ENCODE measurements around the gene DHRS4L2. TPM values are rescaled to one million over a fixed set of nuclear protein-coding genes. Genes with fewer than 3 reads are reported as not detected.
"Not testable (repeated sequence)": the region's sequence is repeated elsewhere in the genome, so short reads cannot be mapped to it uniquely, and the experiment has no call there.

Gene DHRS4L2
- total and polyA plus RNA-seq, 2 of the 4 experiments (the other 2 are of a cell fraction): 11.1 to 19.6 TPM

DNA sequence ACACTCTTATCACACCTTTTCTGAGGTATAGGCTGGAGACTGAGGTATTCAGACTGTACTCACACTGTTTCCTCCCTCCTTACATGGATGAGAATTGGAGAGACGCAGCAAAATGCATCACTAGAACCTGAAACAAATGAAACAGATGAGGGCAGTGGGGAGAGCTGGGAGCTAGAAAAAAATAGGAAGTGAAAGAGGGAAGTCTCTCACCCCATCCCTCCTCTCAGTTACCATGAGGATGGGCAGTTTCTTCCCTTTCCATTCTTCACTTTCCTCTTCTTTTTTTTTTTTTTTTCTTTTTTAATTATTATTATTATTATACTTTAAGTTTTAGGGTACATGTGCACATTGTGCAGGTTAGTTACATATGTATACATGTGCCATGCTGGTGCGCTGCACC is 12.9 kb downstream of the DHRS4L2 start:
- H3K9me1 ChIP-seq (ENCODE audit: insufficient read depth, low read length); H3K27ac ChIP-seq (ENCODE audit: insufficient read depth, low read length); H2AK9ac ChIP-seq (replicated peaks; ENCODE audit: low read depth, low read length, poor library complexity); H3K4me1 ChIP-seq (ENCODE audit: control insufficient read depth, insufficient read depth, low read length); in situ Hi-C loops (cut with MboI; ENCODE audit: low sequenced_read_pairs); H2BK5ac ChIP-seq (ENCODE audit: low read depth, low read length, poor library complexity, severe bottlenecking); H2BK20ac ChIP-seq (ENCODE audit: low read depth, low read length); H3K23ac ChIP-seq (ENCODE audit: low read depth, low read length); ATAC-seq (ENCODE audit: low read depth); H2AFZ ChIP-seq (replicated peaks; ENCODE audit: low read length, poor library complexity); H3K4me3 ChIP-seq (ENCODE audit: insufficient read depth, low read depth, low read length); H4K8ac ChIP-seq (ENCODE audit: low read depth in 2 of 2, low read length in 2 of 2); H3K27me3 ChIP-seq (ENCODE audit: control insufficient read depth, insufficient read depth, low read length); dilution Hi-C loops (cut with HindIII; ENCODE audit: low sequenced_read_pairs, unreplicated experiment); H4K91ac ChIP-seq (ENCODE audit: insufficient read depth, low read depth, low read length); H3K14ac ChIP-seq (replicated peaks; ENCODE audit: low read depth, low read length); H3K4me2 ChIP-seq (ENCODE audit: low read depth, low read length); H4K5ac ChIP-seq (ENCODE audit: low read depth, low read length); H2BK15ac ChIP-seq (ENCODE audit: low read depth, low read length); BruUV-seq (replicated peaks); H3K36me3 ChIP-seq (ENCODE audit: control insufficient read depth, insufficient read depth, low read length); H3K79me1 ChIP-seq (ENCODE audit: low read depth in 1 of 2, low read length in 2 of 2); H3K4ac ChIP-seq (ENCODE audit: low read depth, low read length); H3K56ac ChIP-seq (ENCODE audit: extremely low read depth, insufficient read depth, low read length); H3K9ac ChIP-seq (ENCODE audit: low read depth, low read length); H2AK5ac ChIP-seq (ENCODE audit: low read depth, low read length); CTCF ChIA-PET; H3K18ac ChIP-seq (ENCODE audit: low read depth, low read length); H2BK120ac ChIP-seq (ENCODE audit: low read depth, low read length); intact Hi-C loops (cut with micrococcal nuclease); DNase-seq; H3K9me3 ChIP-seq (ENCODE audit: control insufficient read depth, insufficient read depth, low read length); POLR2A ChIA-PET (ENCODE audit: unreplicated experiment); H4K20me1 ChIP-seq (ENCODE audit: insufficient read depth, low read length): not testable (repeated sequence)
- WGBS, 2 experiments (ENCODE audit: extremely low coverage in 2 of 2, insufficient read length in 1 of 2): no CpG with 5 or more reads among the region's 2 CpGs

DNA sequence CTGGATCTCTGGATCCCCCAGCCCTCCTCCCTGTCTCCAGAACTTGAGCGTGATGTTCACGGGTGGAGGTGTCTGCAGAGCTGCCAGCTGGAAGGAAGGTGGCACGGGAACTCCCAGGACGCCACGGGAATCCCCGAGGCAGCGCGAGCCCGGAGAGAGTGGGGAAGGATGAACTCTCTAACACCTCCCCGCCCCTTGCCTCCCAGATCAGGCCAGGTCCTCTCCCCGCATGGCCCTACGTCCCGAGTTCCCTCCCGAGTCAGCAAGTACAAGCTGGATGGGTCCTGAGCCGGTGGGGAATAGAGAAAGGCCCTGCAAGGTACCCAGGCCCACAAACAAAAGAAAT is 17.7 kb downstream of the DHRS4L2 start:
- H3K9ac ChIP-seq (ENCODE audit: low read depth, low read length): peak overlapping the region; percentile 77; the same call in 1 of the 2 replicates
- H4K91ac ChIP-seq (ENCODE audit: insufficient read depth, low read depth, low read length); H4K20me1 ChIP-seq (ENCODE audit: insufficient read depth, low read length); H3K27me3 ChIP-seq (ENCODE audit: control insufficient read depth, insufficient read depth, low read length); H2BK15ac ChIP-seq (ENCODE audit: low read depth, low read length); H3K79me1 ChIP-seq (ENCODE audit: low read depth in 1 of 2, low read length in 2 of 2); H3K36me3 ChIP-seq (ENCODE audit: control insufficient read depth, insufficient read depth, low read length); H3K4me1 ChIP-seq (ENCODE audit: control insufficient read depth, insufficient read depth, low read length); H3K14ac ChIP-seq (replicated peaks; ENCODE audit: low read depth, low read length); H4K5ac ChIP-seq (ENCODE audit: low read depth, low read length); CTCF ChIA-PET; H2AK5ac ChIP-seq (ENCODE audit: low read depth, low read length); H2BK5ac ChIP-seq (ENCODE audit: low read depth, low read length, poor library complexity, severe bottlenecking); H3K56ac ChIP-seq (ENCODE audit: extremely low read depth, insufficient read depth, low read length); in situ Hi-C loops (cut with MboI; ENCODE audit: low sequenced_read_pairs); dilution Hi-C loops (cut with HindIII; ENCODE audit: low sequenced_read_pairs, unreplicated experiment); POLR2A ChIA-PET (ENCODE audit: unreplicated experiment); H3K9me1 ChIP-seq (ENCODE audit: insufficient read depth, low read length); DNase-seq; H2BK120ac ChIP-seq (ENCODE audit: low read depth, low read length); BruUV-seq (replicated peaks); H2BK20ac ChIP-seq (ENCODE audit: low read depth, low read length); H2AK9ac ChIP-seq (replicated peaks; ENCODE audit: low read depth, low read length, poor library complexity); H3K18ac ChIP-seq (ENCODE audit: low read depth, low read length); H3K4ac ChIP-seq (ENCODE audit: low read depth, low read length); intact Hi-C loops (cut with micrococcal nuclease); H3K23ac ChIP-seq (ENCODE audit: low read depth, low read length); H3K9me3 ChIP-seq (ENCODE audit: control insufficient read depth, insufficient read depth, low read length); H2AFZ ChIP-seq (replicated peaks; ENCODE audit: low read length, poor library complexity): not testable (repeated sequence)
- no CpG with 5 or more reads among the region's 15 CpGs for WGBS, 2 experiments (ENCODE audit: extremely low coverage in 2 of 2, insufficient read length in 1 of 2)
- H3K27ac ChIP-seq (ENCODE audit: insufficient read depth, low read length): peak overlapping the region; percentile 56
- peak overlapping the region in 1 of 2 experiments; percentile 25; a peak in 1 of 4 replicates for H4K8ac ChIP-seq (ENCODE audit: low read depth in 2 of 2, low read length in 2 of 2)
- H3K4me2 ChIP-seq (ENCODE audit: low read depth, low read length): peak overlapping the region; percentile 63
- H3K4me3 ChIP-seq (ENCODE audit: insufficient read depth, low read depth, low read length): peak overlapping the region; percentile 39
- ATAC-seq (ENCODE audit: low read depth): peak; percentile 55
